Eye (tissue), 1 donor: ENCODE data around the gene SYCP2.

Experiments
- DNase-seq: peaks from one replicate; pipeline ENCODE4 v3.0.0-alpha.2; 2015

Gene SYCP2

DNA sequence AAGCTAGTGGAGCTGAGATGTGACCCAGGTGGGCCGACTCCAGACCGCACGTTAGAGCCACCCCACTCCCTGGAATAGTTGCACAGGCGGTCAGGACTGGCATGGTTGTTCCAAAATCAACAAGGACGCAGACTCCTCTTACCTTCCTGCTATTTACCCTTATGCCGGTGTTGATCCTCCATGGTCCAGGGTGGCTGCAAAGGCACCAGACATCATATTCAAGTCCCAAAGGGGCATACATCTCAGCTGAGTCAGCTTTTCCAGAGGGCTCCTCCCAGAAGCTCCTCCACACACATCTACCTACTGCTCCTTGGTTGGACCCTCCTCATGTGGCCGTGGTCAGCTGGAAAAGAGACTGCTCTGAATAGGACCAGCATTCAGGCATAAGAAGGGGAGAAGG, 112.2 kb downstream of the SYCP2 start:
- no peak for DNase-seq

DNA sequence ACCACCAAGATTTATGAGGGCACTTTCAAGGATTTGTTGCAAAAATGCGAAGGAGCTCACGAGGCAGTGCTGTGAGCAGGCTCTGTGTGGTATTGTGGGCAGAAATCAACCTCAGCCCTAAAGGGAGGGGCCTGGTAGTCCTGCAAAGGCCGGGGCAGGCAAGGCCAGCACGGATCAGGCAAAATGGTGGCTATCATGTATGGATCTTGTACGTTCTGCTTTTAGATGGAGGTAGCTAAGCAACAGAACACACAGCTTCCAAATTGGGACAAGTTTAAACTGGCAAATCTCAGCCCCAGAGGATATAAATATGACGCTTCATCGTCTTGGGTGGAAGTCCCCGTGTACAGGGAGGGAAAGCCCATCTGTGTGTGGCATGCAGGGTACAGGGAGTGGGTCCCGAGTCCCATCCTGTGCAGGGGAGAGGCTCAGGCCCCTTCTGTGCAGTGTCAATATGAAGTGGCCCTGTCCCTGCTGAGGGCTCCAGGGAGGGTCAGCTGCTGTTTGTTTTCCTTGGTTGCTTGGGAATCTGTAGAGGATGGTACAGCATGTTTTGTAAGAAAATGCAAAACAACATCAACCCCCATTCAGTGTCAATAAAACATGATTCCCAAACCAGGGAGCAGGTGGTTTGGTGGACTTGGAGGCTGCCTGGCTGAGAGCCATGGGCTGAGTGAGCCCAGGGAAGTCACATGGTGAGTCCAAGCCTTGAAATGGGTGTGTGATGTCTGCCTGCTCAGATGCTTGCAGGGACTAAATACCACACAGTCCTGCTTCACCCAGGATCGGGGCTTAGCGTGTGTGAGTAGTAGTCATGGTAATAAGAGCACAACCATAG, 113.0 kb downstream of the SYCP2 start:
- no peak for DNase-seq

DNA sequence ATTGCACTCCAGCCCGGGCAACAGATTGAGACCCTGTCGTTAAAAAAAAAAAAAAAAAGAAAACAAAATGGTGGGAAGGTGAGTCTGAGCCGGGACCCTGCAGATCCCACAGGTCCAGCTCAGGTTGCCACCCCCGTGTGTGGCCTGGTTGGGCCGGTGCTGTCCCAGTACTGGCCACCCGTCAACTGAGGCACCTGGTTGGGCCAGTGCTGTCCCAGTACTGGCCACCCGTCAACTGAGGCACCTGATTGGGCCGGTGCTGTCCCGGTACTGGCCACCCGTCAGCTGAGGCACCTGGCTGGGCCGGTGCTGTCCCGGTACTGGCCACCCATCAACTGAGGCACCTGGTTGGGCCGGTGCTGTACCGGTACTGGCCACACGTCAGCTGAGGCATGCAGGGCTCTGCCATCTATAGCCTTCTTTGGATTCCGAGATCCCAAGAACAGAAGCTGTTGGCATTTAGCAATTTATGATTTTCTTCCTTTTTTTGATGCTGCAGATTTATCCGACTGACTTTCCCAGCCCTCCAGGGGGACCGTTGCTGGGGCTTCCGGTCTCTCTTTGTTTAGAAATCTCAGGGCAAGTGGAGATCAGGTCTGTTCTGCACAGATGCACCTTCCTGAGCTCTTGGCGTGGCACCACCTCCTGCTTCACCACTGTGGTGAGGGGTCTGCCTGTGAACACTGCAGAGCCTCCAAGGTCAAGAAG, 113.8 kb downstream of the SYCP2 start:
- DNase-seq: no peak

DNA sequence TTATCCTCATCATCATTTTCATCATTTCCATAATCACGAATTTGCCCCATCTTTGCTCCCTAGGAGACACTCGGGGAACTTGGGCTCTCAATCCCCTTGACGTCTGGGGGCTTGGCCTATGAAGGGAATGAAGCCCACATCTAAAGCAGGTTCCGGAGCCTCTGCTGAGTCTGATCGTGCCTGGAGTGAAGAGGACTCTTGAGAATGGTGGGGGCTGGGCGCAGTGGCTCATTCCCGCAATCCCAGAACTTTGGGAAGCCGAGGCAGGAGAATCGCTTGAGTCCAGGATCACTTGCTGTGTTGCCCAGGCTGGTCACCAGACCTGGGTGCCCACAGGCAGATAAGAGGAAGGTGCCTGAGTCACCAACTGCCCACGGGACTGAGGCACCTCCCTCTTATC, 114.5 kb downstream of the SYCP2 start:
- DNase-seq: no peak

DNA sequence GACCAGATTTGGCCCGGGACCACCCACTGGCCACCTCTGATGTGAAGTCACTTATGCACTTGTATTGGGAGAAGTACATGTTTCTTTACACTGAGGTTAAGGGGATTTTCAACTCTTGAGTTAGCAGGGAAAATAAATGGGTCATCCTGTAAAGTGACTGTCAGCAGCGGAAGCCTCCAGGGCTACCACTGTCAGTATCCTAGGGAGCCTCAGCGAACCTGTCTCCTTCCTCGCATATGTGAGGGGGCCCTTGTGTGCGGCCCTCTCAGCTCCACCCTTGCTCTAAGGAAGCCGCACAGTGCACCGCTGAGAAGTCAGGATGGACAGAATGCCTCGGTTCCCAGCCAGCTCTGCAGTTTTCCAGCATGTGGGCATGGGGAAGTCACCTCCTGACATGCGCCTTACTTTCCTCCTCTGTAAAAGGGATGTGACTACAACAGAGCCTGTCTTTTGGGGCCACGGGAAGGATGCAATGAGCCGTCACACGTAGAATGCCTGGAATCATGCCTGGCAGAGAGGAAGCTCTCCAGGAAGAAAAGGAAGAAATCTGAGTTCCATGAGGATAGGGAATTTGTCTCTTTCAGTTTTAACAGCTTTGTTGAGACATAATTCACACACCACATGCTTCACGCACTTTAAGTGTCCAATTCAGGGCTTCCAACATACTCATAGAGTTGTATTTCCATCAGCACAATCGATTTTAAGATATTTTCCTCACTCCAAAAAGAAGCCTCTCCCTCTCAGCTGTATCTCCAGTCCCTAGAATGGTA, 115.4 kb downstream of the SYCP2 start:
- DNase-seq: no peak

DNA sequence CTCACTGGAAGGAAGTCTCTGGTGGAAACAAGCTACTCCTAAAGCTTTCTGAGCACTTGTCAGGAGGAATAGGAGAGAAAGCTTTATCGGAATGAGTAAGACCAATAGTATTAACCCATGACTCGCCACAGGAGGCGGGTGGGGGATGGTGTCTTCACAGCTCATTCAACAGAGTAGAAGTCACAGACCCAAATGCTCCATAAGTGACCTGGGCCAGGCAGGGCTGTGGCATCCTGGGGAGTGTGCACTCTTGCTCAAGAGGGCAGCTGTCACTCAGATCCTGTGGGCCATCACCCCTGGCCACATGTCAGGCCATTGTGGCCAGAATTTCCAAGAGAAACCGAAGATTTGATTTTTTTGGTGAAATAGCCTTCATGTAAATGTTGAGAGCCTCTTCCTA, 116.0 kb downstream of the SYCP2 start:
- no peak for DNase-seq

DNA sequence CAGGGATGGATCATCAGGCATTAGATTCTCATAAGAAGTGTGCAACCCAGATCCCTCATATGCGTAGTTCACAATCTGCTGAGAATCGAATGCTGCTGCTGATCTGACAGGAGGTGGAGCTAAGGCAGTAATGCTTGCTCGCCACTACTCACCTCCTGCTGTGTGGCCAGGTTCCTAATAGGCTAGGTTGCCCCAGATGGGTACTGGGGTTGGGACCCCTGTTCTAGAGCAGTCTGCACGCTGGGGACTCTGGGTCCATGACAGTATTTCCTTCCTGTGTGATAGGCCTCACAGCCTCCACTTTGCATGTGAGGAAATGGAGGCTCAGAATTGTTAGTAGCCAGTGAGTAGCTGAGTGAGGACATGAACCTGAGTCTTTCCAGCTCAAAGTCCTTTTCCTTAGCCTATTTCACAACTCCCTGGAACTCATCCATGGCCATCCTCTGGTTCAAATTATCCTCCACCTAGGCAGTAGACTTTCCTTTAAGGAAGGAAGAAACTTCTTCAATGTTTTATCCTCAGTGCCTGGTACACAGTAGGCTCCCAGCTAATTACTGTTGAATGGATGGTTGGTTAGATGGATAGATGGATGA, 117.2 kb downstream of the SYCP2 start:
- no peak for DNase-seq

DNA sequence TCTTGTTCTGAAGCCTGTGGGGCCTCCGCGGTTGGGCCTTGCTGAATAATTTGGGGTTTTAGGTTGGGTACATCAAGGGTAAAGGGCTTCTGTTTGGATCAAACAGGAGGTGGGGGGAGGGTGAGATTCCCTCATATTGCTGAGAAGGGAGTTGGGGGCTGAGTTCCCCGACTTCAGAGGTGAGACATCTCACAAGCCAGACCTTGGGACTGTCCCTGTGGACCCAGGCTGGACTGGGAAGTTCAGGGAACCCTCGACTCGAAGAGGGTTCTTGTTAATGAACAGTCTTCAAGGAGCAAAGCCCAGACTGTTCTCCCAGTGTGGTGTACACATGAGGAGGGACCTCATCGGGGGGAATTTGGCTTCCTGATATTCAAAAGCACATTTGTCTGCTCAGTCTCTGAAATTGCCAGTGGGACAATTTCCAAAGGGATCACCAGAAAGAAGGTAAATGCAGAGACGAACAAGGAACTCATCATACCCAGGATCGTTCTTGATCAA, 118.5 kb downstream of the SYCP2 start:
- no peak for DNase-seq

DNA sequence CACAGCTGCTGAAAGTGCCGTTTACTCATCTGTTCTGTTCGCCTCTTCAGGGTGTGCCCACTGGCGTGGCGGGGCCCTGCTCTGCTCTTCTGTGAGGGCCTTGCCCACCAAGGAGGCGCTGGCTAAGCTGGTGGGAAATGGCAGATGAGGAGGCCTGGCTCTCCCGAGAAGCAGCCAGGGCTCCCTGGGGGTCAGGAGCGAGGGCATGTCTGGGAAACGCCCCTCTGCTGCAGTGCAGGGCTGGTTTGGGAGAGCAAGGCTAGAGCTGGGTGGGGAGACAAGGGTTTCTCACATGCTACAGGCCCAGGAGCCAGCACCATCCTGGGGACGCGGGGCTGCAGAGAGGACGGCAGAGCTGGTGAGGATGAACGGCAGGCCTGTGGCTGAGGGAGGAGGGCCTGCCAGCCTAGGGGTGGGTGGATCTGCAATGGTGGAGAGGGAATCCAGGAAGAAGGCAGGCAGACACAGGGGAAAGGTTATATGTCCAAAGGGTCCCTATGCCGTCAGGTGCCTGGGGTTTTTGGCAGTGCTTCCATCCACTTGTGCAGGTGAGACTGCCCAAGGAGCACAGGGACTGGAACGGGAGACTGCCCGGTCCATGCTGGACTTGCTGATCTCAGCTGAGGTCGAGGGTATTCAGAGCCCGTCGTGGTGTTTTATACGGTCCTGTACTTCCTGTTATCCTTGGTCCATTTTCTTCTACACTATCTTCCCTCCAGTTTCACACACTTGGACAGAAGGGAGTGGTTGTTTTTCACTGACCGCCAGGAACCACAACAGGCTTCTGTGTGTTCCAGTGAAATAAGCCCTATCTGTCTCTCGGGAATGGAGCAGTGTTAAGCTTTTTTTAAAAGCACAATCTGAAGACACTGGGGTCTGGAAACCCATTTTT, 119.2 kb downstream of the SYCP2 start:
- DNase-seq: no peak
